ENCODE data around the gene ISG20L2.

Gene ISG20L2

GRCh38 chr1:156728599-156729462, at the start of gene ISG20L2:
Gene ISG20L2 (minus strand): TSS chr1:156728766. CDS start chr1:156727652, 1,114 bp downstream.
- no peaks in the 10 kb centered on the region for H3K9me3 ChIP-seq (replicated peaks; ENCODE audit: insufficient read depth, low read length)
- H4K20me1 ChIP-seq (ENCODE audit: insufficient read depth, low read length) = peaks cover 18% of the 10 kb centered on the region
- peak within 1 kb of the TSS; percentile 95 for H3K4me3 ChIP-seq (ENCODE audit: low read length)
- H3F3A ChIP-seq (ENCODE audit: insufficient read depth, low read length) = peaks cover 32% of the 10 kb centered on the region
- H3K79me2 ChIP-seq (ENCODE audit: low read length) = peaks cover 60% of the 10 kb centered on the region
- DNase-seq = peak; percentile 100
- peak within 1 kb of the TSS; percentile 85 for H3K9ac ChIP-seq (ENCODE audit: low read length)
- TF ChIP-seq, protein P1, sequence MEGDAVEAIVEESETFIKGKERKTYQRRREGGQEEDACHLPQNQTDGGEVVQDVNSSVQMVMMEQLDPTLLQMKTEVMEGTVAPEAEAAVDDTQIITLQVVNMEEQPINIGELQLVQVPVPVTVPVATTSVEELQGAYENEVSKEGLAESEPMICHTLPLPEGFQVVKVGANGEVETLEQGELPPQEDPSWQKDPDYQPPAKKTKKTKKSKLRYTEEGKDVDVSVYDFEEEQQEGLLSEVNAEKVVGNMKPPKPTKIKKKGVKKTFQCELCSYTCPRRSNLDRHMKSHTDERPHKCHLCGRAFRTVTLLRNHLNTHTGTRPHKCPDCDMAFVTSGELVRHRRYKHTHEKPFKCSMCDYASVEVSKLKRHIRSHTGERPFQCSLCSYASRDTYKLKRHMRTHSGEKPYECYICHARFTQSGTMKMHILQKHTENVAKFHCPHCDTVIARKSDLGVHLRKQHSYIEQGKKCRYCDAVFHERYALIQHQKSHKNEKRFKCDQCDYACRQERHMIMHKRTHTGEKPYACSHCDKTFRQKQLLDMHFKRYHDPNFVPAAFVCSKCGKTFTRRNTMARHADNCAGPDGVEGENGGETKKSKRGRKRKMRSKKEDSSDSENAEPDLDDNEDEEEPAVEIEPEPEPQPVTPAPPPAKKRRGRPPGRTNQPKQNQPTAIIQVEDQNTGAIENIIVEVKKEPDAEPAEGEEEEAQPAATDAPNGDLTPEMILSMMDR (IDR thresholded peaks at IDR 0.05; ENCODE audit: low read length) = no peak
- TF ChIP-seq EZH2phosphoT487 (IDR thresholded peaks at IDR 0.05; ENCODE audit: low read length) (no peak), EZH2 (optimal IDR thresholded peaks at IDR 0.05; ENCODE audit: low read depth, low read length) (no peak)
- H2AFZ ChIP-seq (ENCODE audit: low read length) = peak within 1 kb of the TSS; percentile 90
- peak within 1 kb of the TSS; percentile 56 for H3K27ac ChIP-seq (ENCODE audit: low read length)
- peak within 1 kb of the TSS; percentile 97 for H3K4me2 ChIP-seq (ENCODE audit: low read depth, low read length)
- H3K36me3 ChIP-seq (replicated peaks; ENCODE audit: insufficient read depth, low read length) = peaks cover 7% of the 10 kb centered on the region
- no peaks in the 10 kb centered on the region for H3K27me3 ChIP-seq (replicated peaks; ENCODE audit: insufficient read depth, low read length)
- H3K9me2 ChIP-seq (replicated peaks; ENCODE audit: insufficient read depth, low read length) = no peaks in the 10 kb centered on the region
- peaks cover 16% of the 10 kb centered on the region for H3K4me1 ChIP-seq (ENCODE audit: low read length)

- Histone ChIP-seq H3K4me2 (ENCODE audit: low read depth, low read length) (no peak overlapping the region), H3F3A (ENCODE audit: insufficient read depth, low read length) (peaks cover 7% of the 10 kb centered on the region; the same call in 1 of the 2 replicates), H3K79me2 (ENCODE audit: low read length) (peaks cover 91% of the 10 kb centered on the region), H4K20me1 (ENCODE audit: insufficient read depth, low read length) (peaks cover 29% of the 10 kb centered on the region; the same call in 1 of the 2 replicates), H3K9me2 (replicated peaks; ENCODE audit: insufficient read depth, low read length) (no peaks in the 10 kb centered on the region), H2AFZ (ENCODE audit: low read length) (no peak overlapping the region), H3K9me3 (replicated peaks; ENCODE audit: insufficient read depth, low read length) (no peaks in the 10 kb centered on the region), H3K9ac (ENCODE audit: low read length) (no peak overlapping the region), H3K4me1 (ENCODE audit: low read length) (no peaks in the 10 kb centered on the region), H3K4me3 (ENCODE audit: low read length) (no peak overlapping the region), H3K27ac (ENCODE audit: low read length) (no peak overlapping the region), H3K27me3 (replicated peaks; ENCODE audit: insufficient read depth, low read length) (no peaks in the 10 kb centered on the region), H3K36me3 (replicated peaks; ENCODE audit: insufficient read depth, low read length) (no peaks in the 10 kb centered on the region; the same call in 1 of the 2 replicates)
- TF ChIP-seq, protein P1 (IDR thresholded peaks at IDR 0.05; ENCODE audit: low read length) = no peak
- TF ChIP-seq EZH2 (optimal IDR thresholded peaks at IDR 0.05; ENCODE audit: low read depth, low read length) = no peak
- TF ChIP-seq EZH2phosphoT487 (IDR thresholded peaks at IDR 0.05; ENCODE audit: low read length) = no peak
- no peak for DNase-seq
These were observed 49.0 kb upstream of the ISG20L2 start for GRCh38 chr1:156777573-156777972.

GRCh38 chr1:156776942-156777341, 48.4 kb upstream of the ISG20L2 start:
- Histone ChIP-seq H3K27ac (ENCODE audit: low read length) (no peak overlapping the region), H3K4me3 (ENCODE audit: low read length) (no peak overlapping the region), H3K36me3 (replicated peaks; ENCODE audit: insufficient read depth, low read length) (no peaks in the 10 kb centered on the region), H3K79me2 (ENCODE audit: low read length) (peaks cover 91% of the 10 kb centered on the region), H3F3A (ENCODE audit: insufficient read depth, low read length) (peaks cover 7% of the 10 kb centered on the region; the same call in 1 of the 2 replicates), H3K9me2 (replicated peaks; ENCODE audit: insufficient read depth, low read length) (no peaks in the 10 kb centered on the region), H2AFZ (ENCODE audit: low read length) (no peak overlapping the region), H3K9me3 (replicated peaks; ENCODE audit: insufficient read depth, low read length) (no peaks in the 10 kb centered on the region), H3K4me1 (ENCODE audit: low read length) (no peaks in the 10 kb centered on the region), H4K20me1 (ENCODE audit: insufficient read depth, low read length) (peaks cover 30% of the 10 kb centered on the region; the same call in 1 of the 2 replicates), H3K4me2 (ENCODE audit: low read depth, low read length) (no peak overlapping the region), H3K9ac (ENCODE audit: low read length) (no peak overlapping the region), H3K27me3 (replicated peaks; ENCODE audit: insufficient read depth, low read length) (no peaks in the 10 kb centered on the region)
- no peak for DNase-seq
- TF ChIP-seq EZH2phosphoT487 (IDR thresholded peaks at IDR 0.05; ENCODE audit: low read length) = no peak
- TF ChIP-seq, protein P1 (IDR thresholded peaks at IDR 0.05; ENCODE audit: low read length) = no peak
- TF ChIP-seq EZH2 (optimal IDR thresholded peaks at IDR 0.05; ENCODE audit: low read depth, low read length) = no peak

Measured in MM.1S (cell line).